ENCODE measurements around the gene ARHGEF18. TPM values are rescaled to one million over a fixed set of nuclear protein-coding genes. Genes with fewer than 3 reads are reported as not detected.

ARHGEF18 gene
- polyA plus RNA-seq, 1 experiment = 12.7 TPM

GRCh38 chr19:7391218-7391670 lies 42.5 kb downstream of the ARHGEF18 start:
- ChIA-PET CTCF (no interaction called here), POLR2A (no interaction called here)
- no peaks in the 10 kb centered on the region for H3K27me3 ChIP-seq (ENCODE audit: control insufficient read depth, insufficient read depth, low read length)
- H3K4me3 ChIP-seq (ENCODE audit: low read depth, low read length) = no peak overlapping the region
- no peaks in the 10 kb centered on the region; the same call in 1 of the 2 replicates for H3K36me3 ChIP-seq (ENCODE audit: control insufficient read depth, insufficient read depth, low read length)
- no peak for DNase-seq (ENCODE audit: low read depth)
- TF ChIP-seq, protein P1, sequence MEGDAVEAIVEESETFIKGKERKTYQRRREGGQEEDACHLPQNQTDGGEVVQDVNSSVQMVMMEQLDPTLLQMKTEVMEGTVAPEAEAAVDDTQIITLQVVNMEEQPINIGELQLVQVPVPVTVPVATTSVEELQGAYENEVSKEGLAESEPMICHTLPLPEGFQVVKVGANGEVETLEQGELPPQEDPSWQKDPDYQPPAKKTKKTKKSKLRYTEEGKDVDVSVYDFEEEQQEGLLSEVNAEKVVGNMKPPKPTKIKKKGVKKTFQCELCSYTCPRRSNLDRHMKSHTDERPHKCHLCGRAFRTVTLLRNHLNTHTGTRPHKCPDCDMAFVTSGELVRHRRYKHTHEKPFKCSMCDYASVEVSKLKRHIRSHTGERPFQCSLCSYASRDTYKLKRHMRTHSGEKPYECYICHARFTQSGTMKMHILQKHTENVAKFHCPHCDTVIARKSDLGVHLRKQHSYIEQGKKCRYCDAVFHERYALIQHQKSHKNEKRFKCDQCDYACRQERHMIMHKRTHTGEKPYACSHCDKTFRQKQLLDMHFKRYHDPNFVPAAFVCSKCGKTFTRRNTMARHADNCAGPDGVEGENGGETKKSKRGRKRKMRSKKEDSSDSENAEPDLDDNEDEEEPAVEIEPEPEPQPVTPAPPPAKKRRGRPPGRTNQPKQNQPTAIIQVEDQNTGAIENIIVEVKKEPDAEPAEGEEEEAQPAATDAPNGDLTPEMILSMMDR (IDR thresholded peaks at IDR 0.05; ENCODE audit: insufficient read depth, low read depth, low read length) = no peak

DNA sequence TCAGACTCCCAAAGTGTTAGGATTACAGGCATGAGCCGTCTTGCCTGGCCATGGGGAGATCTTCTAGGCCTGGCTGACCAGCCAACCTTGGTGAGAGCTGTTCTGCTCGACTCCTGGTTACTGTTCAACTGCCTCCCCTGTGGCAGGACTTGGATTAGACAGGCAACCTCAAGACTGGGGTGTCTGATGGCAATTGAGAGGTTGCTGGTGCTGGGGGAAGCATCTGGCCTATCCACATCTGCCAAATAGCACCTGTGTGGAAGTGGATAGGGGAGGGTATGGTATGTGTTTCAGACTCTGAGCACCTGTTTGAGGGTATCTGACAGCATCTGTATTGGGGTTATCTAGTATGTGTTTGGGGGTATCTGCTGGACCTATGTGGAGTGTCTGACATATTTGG lies 44.7 kb downstream of the ARHGEF18 start:
- ChIA-PET POLR2A (no interaction called here), CTCF (interaction anchor here (3.8 kb wide), 1 partner anchor 13 kb away, joined by 15 read pairs; no protein-coding TSS in a partner anchor)
- no peak for DNase-seq (ENCODE audit: low read depth)
- TF ChIP-seq, protein P1 (IDR thresholded peaks at IDR 0.05; ENCODE audit: insufficient read depth, low read depth, low read length) = no peak
- H3K27me3 ChIP-seq (ENCODE audit: control insufficient read depth, insufficient read depth, low read length) = no peaks in the 10 kb centered on the region
- no peaks in the 10 kb centered on the region; the same call in 1 of the 2 replicates for H3K36me3 ChIP-seq (ENCODE audit: control insufficient read depth, insufficient read depth, low read length)
- no peak overlapping the region for H3K4me3 ChIP-seq (ENCODE audit: low read depth, low read length)

- CTCF ChIA-PET = interaction anchor here (0.8 to 3.8 kb wide), 2 partner anchors 14 to 148 kb away, joined by 3 to 15 read pairs; no protein-coding TSS in a partner anchor
- POLR2A ChIA-PET = interaction anchor here (0.6 kb wide), 2 partner anchors 10 to 122 kb away, joined by 3 to 5 read pairs; no protein-coding TSS in a partner anchor
- H3K4me3 ChIP-seq (ENCODE audit: low read depth, low read length) = peak overlapping the region; percentile 79
- no peaks in the 10 kb centered on the region for H3K27me3 ChIP-seq (ENCODE audit: control insufficient read depth, insufficient read depth, low read length)
- TF ChIP-seq, protein P1 (IDR thresholded peaks at IDR 0.05; ENCODE audit: insufficient read depth, low read depth, low read length) = no peak
- H3K36me3 ChIP-seq (ENCODE audit: control insufficient read depth, insufficient read depth, low read length) = no peaks in the 10 kb centered on the region; the same call in 1 of the 2 replicates
- no peak for DNase-seq (ENCODE audit: low read depth)
Measured at GRCh38 chr19:7393939-7394730, 45.4 kb downstream of the ARHGEF18 start.

- POLR2A ChIA-PET = interaction anchor here (0.6 kb wide), 2 partner anchors 11 to 122 kb away, joined by 3 to 5 read pairs; no protein-coding TSS in a partner anchor
- no peaks in the 10 kb centered on the region; the same call in 1 of the 2 replicates for H3K36me3 ChIP-seq (ENCODE audit: control insufficient read depth, insufficient read depth, low read length)
- CTCF ChIA-PET = interaction anchor here (0.8 to 3.8 kb wide), 2 partner anchors 14 to 147 kb away, joined by 3 to 15 read pairs; no protein-coding TSS in a partner anchor
- H3K4me3 ChIP-seq (ENCODE audit: low read depth, low read length) = peak overlapping the region; percentile 79
- H3K27me3 ChIP-seq (ENCODE audit: control insufficient read depth, insufficient read depth, low read length) = no peaks in the 10 kb centered on the region
- TF ChIP-seq, protein P1 (IDR thresholded peaks at IDR 0.05; ENCODE audit: insufficient read depth, low read depth, low read length) = peak; percentile 21; the same call in 1 of the 2 replicates
- DNase-seq (ENCODE audit: low read depth) = peak; percentile 47
Measured at GRCh38 chr19:7394731-7395359, 46.1 kb downstream of the ARHGEF18 start.

Measured in BJ (cell line).